GM13977 (cell line): ENCODE results near the gene KRT86.
A peak's percentile ranks its signal among the peaks of the same experiment; 100 is the strongest.
"Not testable (repeated sequence)": the region's sequence is repeated elsewhere in the genome, so short reads cannot be mapped to it uniquely, and the experiment has no call there.

Experiments used
- DNase-seq: peaks from one replicate; pipeline ENCODE4 v3.0.0; 2012; ENCODE audit warnings: low spot score
- in situ Hi-C: fragments of 300-500 bp; cut with MboI; formaldehyde crosslinking; loops from one replicate; pipeline ENCODE4 v1.12.0; 2022; ENCODE audit warnings: low sequenced_read_pairs, low pct_unique_long_range_greater_than_20kb, mixed read lengths, inconsistent platforms; ENCODE audit not compliant: unreplicated experiment
- TF ChIP-seq, protein P1 (sequence below): IDR thresholded peaks from 2 replicates; pipeline ENCODE4 v1.5.1; 2012; ENCODE audit warnings: mild to moderate bottlenecking, control low read depth; ENCODE audit not compliant: insufficient read depth; ENCODE audit errors: extremely low read depth, missing control alignments

Gene KRT86

DNA sequence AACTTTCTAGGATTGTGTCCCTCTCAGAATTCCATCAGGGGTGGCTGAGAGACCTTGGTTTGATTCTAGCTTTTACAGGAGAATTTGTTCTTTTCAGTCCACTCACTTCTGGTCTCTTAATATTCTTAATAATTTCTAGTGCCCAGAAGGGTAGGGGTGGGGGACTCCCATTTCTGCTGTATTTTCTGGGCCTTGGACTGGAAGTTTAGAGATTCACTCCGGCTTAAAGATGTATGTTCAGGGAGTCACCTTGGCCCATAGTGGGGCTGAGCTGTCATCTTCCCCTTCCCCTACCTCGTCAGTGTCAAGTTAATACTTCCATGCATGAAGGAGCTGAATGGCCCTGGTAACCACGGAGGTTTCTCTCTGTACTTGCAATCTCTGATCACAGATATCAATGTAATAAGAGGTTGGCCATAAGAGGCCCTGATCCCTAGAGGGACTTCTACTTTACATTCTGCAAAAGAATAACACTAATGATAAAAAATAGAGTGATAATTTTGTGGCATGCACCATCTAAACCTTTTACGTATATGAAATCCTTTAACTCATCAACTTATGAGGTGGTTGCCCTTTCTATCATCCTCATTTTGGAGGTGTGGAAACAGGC, 10.2 kb downstream of the KRT86 start:
- TF ChIP-seq, protein P1, sequence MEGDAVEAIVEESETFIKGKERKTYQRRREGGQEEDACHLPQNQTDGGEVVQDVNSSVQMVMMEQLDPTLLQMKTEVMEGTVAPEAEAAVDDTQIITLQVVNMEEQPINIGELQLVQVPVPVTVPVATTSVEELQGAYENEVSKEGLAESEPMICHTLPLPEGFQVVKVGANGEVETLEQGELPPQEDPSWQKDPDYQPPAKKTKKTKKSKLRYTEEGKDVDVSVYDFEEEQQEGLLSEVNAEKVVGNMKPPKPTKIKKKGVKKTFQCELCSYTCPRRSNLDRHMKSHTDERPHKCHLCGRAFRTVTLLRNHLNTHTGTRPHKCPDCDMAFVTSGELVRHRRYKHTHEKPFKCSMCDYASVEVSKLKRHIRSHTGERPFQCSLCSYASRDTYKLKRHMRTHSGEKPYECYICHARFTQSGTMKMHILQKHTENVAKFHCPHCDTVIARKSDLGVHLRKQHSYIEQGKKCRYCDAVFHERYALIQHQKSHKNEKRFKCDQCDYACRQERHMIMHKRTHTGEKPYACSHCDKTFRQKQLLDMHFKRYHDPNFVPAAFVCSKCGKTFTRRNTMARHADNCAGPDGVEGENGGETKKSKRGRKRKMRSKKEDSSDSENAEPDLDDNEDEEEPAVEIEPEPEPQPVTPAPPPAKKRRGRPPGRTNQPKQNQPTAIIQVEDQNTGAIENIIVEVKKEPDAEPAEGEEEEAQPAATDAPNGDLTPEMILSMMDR, result no peak
- in situ Hi-C loops, result no loop called here
- DNase-seq, result no peak

DNA sequence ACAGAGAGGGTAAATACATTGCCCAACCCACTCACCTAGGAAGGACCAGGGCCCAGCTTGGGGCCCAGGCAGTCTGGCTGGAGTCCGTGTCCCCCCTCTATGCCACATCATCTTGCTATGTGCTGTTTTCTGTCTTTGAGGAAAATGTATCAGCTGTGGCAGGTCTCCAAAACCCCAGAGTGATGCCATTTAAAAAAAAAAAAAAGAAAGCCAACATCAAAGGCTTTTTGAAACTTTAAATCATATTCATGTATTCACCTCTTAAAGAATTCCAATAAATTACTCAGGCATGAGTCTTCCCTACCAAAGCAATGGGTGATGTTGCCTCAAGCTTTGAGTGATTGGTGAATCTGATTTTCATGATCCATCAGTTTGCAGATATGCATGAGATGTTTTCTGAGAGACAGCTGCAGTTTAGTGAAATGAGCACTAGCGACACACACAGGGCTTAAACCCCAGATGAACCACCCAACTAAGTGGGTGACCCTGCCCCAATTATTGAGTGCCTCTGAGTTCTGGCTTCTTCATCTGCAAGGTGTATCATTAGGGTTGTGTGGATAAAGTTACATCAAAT, 10.8 kb downstream of the KRT86 start:
- DNase-seq, result peak; percentile 11
- TF ChIP-seq, protein P1, result no peak
- in situ Hi-C loops, result no loop called here

DNA sequence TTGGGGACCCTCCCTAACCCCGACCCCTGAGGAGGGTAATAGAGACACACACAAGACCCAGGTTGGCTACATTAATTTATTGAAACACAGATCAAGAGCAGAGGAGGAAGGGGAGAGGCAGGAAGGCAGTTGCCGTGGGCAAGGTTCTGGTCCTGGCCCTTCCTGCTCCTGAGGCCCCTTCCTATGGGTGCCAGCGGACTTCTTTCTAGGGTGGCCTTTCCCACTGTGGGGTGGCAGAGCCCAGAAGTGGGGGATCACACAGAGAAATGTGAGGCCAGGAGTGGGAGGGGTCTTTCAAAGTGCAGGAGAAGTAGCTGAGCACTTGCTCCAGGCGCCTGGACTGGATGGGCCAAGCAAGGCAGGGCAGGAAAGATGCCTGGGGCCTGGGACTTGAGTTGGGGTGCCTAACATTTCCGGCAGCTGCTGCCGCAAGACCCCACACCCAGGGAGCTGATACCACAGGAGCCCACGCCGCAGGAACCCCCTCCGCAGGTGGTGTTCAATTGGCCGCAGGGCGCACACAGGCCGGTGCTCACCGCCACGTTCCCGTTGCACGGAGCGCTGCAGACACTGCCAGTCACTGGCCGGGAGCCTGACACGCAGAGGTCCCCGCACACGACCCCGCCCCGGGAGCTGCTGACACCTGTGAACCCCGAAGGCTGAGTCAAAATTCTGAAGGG, 11.5 kb downstream of the KRT86 start:
- TF ChIP-seq, protein P1, result no peak

DNA sequence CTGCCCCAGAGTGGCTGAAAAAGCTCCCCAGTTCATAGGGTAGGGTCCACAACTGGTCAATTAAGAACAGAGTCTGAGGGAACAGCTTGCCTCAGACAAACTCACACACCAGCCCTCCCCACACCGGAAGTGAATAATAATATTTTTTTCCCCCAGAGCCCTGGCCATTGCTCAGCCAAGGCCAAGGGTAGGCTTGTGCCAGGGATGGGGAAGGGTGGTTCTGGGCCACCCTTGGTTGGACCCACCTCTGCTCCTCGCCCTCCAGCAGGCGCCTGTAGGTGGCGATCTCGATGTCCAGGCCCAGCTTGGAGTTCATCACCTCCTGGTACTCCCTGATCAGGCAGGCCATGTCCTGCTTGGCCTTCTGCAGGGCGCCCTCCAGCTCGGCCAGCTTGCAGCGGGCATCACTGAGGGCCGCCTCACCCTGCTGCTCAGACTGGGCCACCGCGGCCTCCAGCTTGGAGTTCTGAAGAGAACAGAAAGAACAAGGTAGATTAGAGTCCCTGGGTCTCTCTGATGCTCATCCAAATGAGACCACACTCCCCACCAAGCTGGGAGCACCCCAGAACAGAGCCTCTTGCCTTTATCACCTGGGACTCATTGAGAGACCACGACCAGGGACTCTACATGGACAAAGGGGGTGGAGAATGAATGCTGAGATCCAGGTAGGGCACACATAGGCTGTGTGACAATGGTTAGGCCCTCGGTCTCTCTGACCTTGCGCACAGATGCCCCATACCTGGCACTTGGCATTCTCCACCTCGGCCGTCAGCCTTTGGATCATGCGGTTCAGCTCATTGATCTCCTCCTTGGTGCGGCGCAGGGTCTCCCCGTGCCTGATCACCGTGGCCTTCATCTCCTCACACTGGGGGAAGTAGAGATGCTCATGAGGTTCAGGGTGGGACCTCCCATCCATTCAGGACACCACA, 12.7 kb downstream of the KRT86 start:
- peak; percentile 10 for DNase-seq
- in situ Hi-C loops, result not testable (repeated sequence)

More for the DNA sequence above, 11.5 kb downstream of the KRT86 start:
- DNase-seq, result peak; percentile 10
- in situ Hi-C loops, result no loop called here

DNA sequence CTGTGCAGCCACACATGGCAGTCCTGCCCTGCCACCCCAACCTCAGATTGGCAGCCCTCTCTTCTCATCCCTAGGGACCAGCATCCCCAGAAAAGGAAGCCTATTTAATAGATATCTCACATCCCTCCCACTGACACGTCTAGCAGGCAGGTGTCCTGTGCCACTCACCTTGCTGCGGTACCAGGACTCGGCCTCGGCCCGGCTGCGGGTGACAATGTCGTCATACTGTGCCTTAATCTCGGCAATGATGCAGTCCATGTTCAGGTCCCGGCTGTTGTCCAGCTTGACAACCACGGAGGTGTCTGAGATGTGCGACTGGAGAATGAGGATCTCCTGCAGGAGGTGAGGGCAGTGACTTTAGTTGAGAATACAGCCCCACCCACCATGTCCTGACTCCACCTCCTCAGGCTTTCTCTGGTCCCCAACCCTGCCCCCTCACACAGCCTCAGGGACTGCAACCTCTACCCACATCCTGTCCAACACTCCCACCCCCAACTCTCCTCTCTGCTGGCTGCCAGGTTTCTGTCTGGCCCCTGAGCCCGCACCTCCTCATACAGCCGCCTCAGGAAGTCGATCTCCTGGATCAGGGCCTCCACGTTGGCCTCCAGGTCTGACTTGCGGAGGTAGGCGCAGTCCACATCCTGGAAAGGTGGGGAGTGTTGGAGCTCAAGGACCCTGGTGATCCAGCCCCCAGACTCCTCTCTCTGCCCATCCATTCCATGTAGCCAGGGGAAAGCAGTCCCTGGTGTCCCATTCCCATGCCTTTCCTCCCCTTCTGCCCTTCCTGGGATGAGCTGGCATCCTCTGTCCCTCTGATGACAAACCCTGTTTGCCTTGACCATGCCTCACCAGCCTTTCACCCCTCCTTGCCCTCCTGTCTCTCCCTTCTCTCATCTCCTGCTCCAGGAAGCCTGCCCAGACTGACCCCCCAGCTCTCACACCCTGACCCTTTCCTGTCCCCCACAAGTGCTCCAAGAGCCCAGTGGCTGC, 13.7 kb downstream of the KRT86 start:
- in situ Hi-C loops, result not testable (repeated sequence)
- DNase-seq, result peak; percentile 30

DNA sequence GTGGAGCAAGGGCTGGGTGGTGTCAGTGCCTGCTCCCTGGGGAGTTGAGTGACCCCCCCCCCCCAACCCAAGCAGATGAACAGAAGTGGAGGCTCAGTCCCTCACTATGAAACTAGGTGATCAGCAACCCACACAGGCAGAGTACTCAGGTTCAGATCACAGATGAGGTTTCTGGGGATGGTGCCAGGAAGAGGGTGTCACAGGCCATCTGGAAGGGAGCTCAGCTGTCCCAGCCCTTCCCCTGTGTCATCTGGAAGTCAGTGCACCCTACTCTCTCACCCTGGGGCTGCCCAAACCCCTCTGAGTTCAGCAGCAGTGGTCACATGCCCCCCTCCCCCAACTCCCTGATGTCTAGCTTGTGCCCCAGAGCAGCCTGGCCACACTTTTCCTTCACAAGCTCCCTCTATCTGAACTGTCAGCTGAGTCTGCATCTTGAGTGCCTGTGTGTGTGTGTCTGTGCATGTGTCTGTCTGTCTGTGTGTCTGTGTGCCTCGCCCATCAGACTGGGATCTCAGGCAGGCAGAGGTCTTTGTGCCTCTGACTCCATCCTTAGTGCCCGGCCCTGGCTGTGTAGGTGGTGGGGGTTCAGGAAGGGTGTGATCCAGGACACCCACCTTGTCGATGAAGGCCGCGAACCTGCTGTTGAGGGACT, 16.2 kb downstream of the KRT86 start:
- in situ Hi-C loops, DNase-seq: not testable (repeated sequence)

DNA sequence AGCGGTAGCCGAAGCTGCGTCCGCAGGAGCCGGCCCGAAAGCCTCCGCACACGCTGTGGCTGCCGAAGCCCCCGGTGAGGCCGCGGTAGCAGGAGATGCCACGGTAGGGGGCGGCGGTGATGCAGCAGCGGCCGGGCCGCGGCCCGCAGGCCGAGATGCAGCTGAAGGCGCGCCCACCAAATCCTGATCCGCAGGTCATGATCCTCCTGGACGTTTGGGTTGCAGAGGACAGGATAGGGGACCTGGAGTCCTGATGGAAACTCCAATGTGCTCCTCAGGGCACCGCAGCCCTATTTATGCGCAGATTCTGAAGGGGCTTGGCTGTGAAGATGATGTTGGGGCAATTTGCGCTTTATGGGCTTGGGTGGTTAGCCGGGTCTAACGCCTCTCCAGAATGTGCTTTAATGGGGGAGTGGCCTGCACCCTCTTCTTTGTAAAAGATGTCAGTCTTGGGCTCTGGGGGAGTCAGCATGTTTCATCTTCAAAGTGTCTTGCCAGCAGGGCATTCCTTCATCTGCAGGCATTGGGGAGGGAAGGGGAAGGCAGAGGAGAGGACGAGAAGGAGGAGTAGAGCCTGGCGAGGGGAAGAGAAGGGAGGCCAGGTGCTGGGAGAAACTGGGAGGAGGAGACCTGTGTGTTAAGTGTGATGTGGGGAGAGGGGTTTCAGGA, 17.0 kb downstream of the KRT86 start, which contains the start of gene KRT81:
Gene KRT81 (minus strand): TSS at position 268 of the 669 bp plus-strand sequence. CDS start 69 bp downstream, at position 199.
- in situ Hi-C loops, result no loop called here
- TF ChIP-seq, protein P1, result no peak
- peak; percentile 7 for DNase-seq
